H1 (cell line): ENCODE results near the gene OSTC. TPM values are rescaled to one million over a fixed set of nuclear protein-coding genes. Genes with fewer than 3 reads are reported as not detected.

Source experiments
- CTCF ChIA-PET: fragments of 300-600 bp; sonication (Branson Sonifier 250); formaldehyde crosslinking; loops from one replicate; lab custom pipeline; 2021; ENCODE audit not compliant: partially characterized antibody; lab: Charles Lee
- POLR2A ChIA-PET: fragments of 300-600 bp; sonication (Branson Sonifier 250); formaldehyde crosslinking; loops from one replicate; lab custom pipeline; 2021; ENCODE audit warnings: inconsistent platforms; ENCODE audit not compliant: partially characterized antibody; lab: Charles Lee
- DNase-seq, 2 experiments: peaks; one replicate each; pipeline versions ENCODE4 v3.0.0 to v3.0.0-alpha.2; 2010 to 2022; ENCODE audit warnings: low spot score in 2 of 2, low read depth in 1 of 2, mixed read lengths in 1 of 2
- FAIRE-seq: peaks from 2 replicates; lab custom pipeline; 2011; peaks lifted over from hg19 to GRCh38; lab: Jason Lieb, UNC
- H2AFZ ChIP-seq: 2 replicates; pipeline ENCODE4 v1.8.1; 2012; ENCODE audit warnings: low read length, inconsistent platforms
- H2AK5ac ChIP-seq: 2 replicates; pipeline ENCODE4 v1.6.1; 2013; ENCODE audit warnings: low read depth, low read length
- H2BK120ac ChIP-seq: replicated peaks from 2 replicates; pipeline ENCODE3; 2013; ENCODE audit warnings: low read depth, low read length, inconsistent platforms
- H2BK12ac ChIP-seq: 2 replicates; pipeline ENCODE4 v1.6.1; 2013; ENCODE audit warnings: low read depth, low read length
- H2BK15ac ChIP-seq: 2 replicates; pipeline ENCODE4 v1.6.1; 2013; ENCODE audit warnings: low read length
- H2BK20ac ChIP-seq: 2 replicates; pipeline ENCODE4 v1.6.1; 2013; ENCODE audit warnings: low read length
- H2BK5ac ChIP-seq: 2 replicates; pipeline ENCODE4 v1.6.1; 2013; ENCODE audit warnings: low read depth, low read length
- H3K14ac ChIP-seq: 2 replicates; pipeline ENCODE4 v1.6.1; 2013; ENCODE audit warnings: inconsistent platforms; ENCODE audit not compliant: insufficient read length
- H3K18ac ChIP-seq: 2 replicates; pipeline ENCODE4 v1.6.1; 2013; ENCODE audit warnings: low read length; ENCODE audit errors: extremely low read depth
- H3K23ac ChIP-seq: 2 replicates; pipeline ENCODE4 v1.6.1; 2013; ENCODE audit warnings: inconsistent platforms; ENCODE audit not compliant: insufficient read length
- H3K23me2 ChIP-seq: 2 replicates; pipeline ENCODE4 v1.6.1; 2013; ENCODE audit warnings: low read depth, low read length
- H3K27ac ChIP-seq: 2 replicates; pipeline ENCODE4 v1.6.1; 2011; ENCODE audit warnings: low read depth, low read length, inconsistent platforms
- H3K27me3 ChIP-seq, 4 experiments: replicated peaks in 1 of 4; 1 replicate in 1 of 4; 2 replicates in 3 of 4; pipeline versions ENCODE4 v1.6.1 to v1.8.1; 2011 to 2013; ENCODE audit warnings: low read length in 3 of 4, mild to moderate bottlenecking in 3 of 4, inconsistent platforms in 2 of 4, mixed read lengths in 2 of 4, moderate library complexity in 1 of 4; ENCODE audit not compliant: control insufficient read depth in 3 of 4, insufficient read depth in 3 of 4; ENCODE audit errors: extremely low read depth in 1 of 4
- H3K36me3 ChIP-seq, 4 experiments: 2 replicates each; pipeline versions ENCODE4 v1.6.1 to v1.8.1; 2011 to 2013; ENCODE audit warnings: mild to moderate bottlenecking in 4 of 4, low read length in 3 of 4, moderate library complexity in 2 of 4, control low read depth in 1 of 4, inconsistent platforms in 1 of 4; ENCODE audit not compliant: insufficient read depth in 4 of 4, control insufficient read depth in 2 of 4
- H3K4ac ChIP-seq: replicated peaks from 2 replicates; pipeline ENCODE3; 2013; ENCODE audit warnings: low read length, low read depth, mixed read lengths, inconsistent platforms; ENCODE audit not compliant: insufficient read length
- H3K4me1 ChIP-seq, 4 experiments: replicated peaks in 1 of 4; 1 replicate in 1 of 4; 2 replicates in 3 of 4; pipeline versions ENCODE4 v1.6.1 to v1.8.1; 2011 to 2013; ENCODE audit warnings: low read length in 3 of 4, inconsistent platforms in 2 of 4, mixed read lengths in 1 of 4; ENCODE audit not compliant: insufficient read depth in 4 of 4, control insufficient read depth in 3 of 4
- H3K4me2 ChIP-seq, 2 experiments: 2 replicates each; pipeline versions ENCODE4 v1.6.1 to v1.8.1; 2011 to 2013; ENCODE audit warnings: low read depth in 2 of 2, low read length in 2 of 2, control low read depth in 1 of 2, inconsistent platforms in 1 of 2, mild to moderate bottlenecking in 1 of 2; ENCODE audit not compliant: insufficient read depth in 1 of 2
- H3K4me3 ChIP-seq, 4 experiments: fragments of 200-600, 300-600 bp in 1 of 4; sonication (generic), shearing (Covaris generic), sonication (Bioruptor Twin) in 1 of 4; 2 replicates each; pipeline versions ENCODE4 v1.5.1 to v1.8.1; 2011 to 2016; ENCODE audit warnings: low read length in 4 of 4, low read depth in 3 of 4, control low read depth in 2 of 4, inconsistent platforms in 2 of 4, mild to moderate bottlenecking in 2 of 4, mixed read lengths in 1 of 4, moderate library complexity in 1 of 4; ENCODE audit not compliant: insufficient read depth in 2 of 4; ENCODE audit errors: extremely low read depth in 1 of 4
- H3K56ac ChIP-seq: replicated peaks from 2 replicates; pipeline ENCODE3; 2013; ENCODE audit warnings: low read depth, mild to moderate bottlenecking, mixed read lengths, low read length, inconsistent platforms; ENCODE audit not compliant: insufficient read length
- H3K79me1 ChIP-seq: 2 replicates; pipeline ENCODE4 v1.6.1; 2013; ENCODE audit warnings: low read depth, low read length, control low read depth
- H3K79me2 ChIP-seq, 2 experiments: 2 replicates each; pipeline versions ENCODE4 v1.6.1 to v1.8.1; 2012 to 2013; ENCODE audit warnings: low read length in 2 of 2, mild to moderate bottlenecking in 2 of 2, inconsistent platforms in 1 of 2; ENCODE audit not compliant: insufficient read depth in 2 of 2, control insufficient read depth in 1 of 2
- H3K9ac ChIP-seq, 4 experiments: replicated peaks in 1 of 4; 1 replicate in 1 of 4; 2 replicates in 3 of 4; pipeline versions ENCODE4 v1.6.1 to v1.8.1; 2011 to 2013; ENCODE audit warnings: low read depth in 3 of 4, low read length in 3 of 4, control low read depth in 2 of 4, mild to moderate bottlenecking in 2 of 4, moderate library complexity in 2 of 4, inconsistent platforms in 1 of 4; ENCODE audit errors: extremely low read depth in 1 of 4
- H3K9me3 ChIP-seq, 2 experiments: 2 replicates each; pipeline versions ENCODE4 v1.6.1 to v1.8.1; 2012 to 2013; ENCODE audit warnings: mild to moderate bottlenecking in 2 of 2, moderate library complexity in 2 of 2, control low read depth in 1 of 2, inconsistent platforms in 1 of 2, low read depth in 1 of 2, low read length in 1 of 2, mixed read lengths in 1 of 2; ENCODE audit not compliant: insufficient read depth in 2 of 2
- H4K20me1 ChIP-seq, 2 experiments: replicated peaks in 1 of 2; 2 replicates each; pipeline versions ENCODE3 to v1.8.1; 2011 to 2013; ENCODE audit warnings: inconsistent platforms in 2 of 2, low read length in 2 of 2, mild to moderate bottlenecking in 1 of 2; ENCODE audit not compliant: insufficient read depth in 2 of 2, control insufficient read depth in 1 of 2
- H4K5ac ChIP-seq: 2 replicates; pipeline ENCODE4 v1.6.1; 2013; ENCODE audit warnings: low read length, low read depth, mixed read lengths, inconsistent platforms; ENCODE audit not compliant: insufficient read length
- H4K8ac ChIP-seq: 2 replicates; pipeline ENCODE4 v1.8.0; 2013; ENCODE audit warnings: mild to moderate bottlenecking, moderate library complexity, low read length, inconsistent platforms; ENCODE audit not compliant: insufficient read depth; ENCODE audit errors: extremely low read depth
- H4K91ac ChIP-seq: replicated peaks from 2 replicates; pipeline ENCODE3; 2013; ENCODE audit warnings: low read length, mixed read lengths, inconsistent platforms; ENCODE audit not compliant: insufficient read length
- BCL11A ChIP-seq, 2 experiments: IDR thresholded peaks; one replicate each; pipeline ENCODE4 v1.6.1; 2011; ENCODE audit warnings: low read depth in 2 of 2, low read length in 2 of 2, mild to moderate bottlenecking in 2 of 2
- CBX5 ChIP-seq: fragments of 300-800, 300-1000 bp; sonication (generic); IDR thresholded peaks from 2 replicates; pipeline ENCODE4 v1.7.1; 2016; ENCODE audit warnings: antibody characterized with exemption, low read length, low read depth
- CHD2 ChIP-seq: IDR thresholded peaks from 2 replicates; pipeline ENCODE4 v1.6.1; 2012; ENCODE audit warnings: low read length, improper control_type of control experiment
- EGR1 ChIP-seq: IDR thresholded peaks from 2 replicates; pipeline ENCODE4 v1.6.1; 2011; ENCODE audit warnings: low read depth, low read length, borderline replicate concordance
- EP300 ChIP-seq, 2 experiments: IDR thresholded peaks; 1 replicate in 1 of 2; 2 replicates in 1 of 2; pipeline ENCODE4 v1.6.1; 2011 to 2012; ENCODE audit warnings: low read depth in 2 of 2, low read length in 2 of 2, mild to moderate bottlenecking in 2 of 2, borderline replicate concordance in 1 of 2, inconsistent platforms in 1 of 2, moderate library complexity in 1 of 2
- GTF2F1 ChIP-seq: IDR thresholded peaks from 2 replicates; pipeline ENCODE4 v1.6.1; 2012; ENCODE audit warnings: low read depth, low read length, improper control_type of control experiment, borderline replicate concordance
- JUND ChIP-seq: IDR thresholded peaks from 2 replicates; pipeline ENCODE4 v1.6.1; 2011; ENCODE audit warnings: mild to moderate bottlenecking, improper control_type of control experiment, low read length
- NANOG ChIP-seq: IDR thresholded peaks from 2 replicates; pipeline ENCODE4 v1.6.1; 2011; ENCODE audit warnings: low read length, low read depth, mild to moderate bottlenecking, inconsistent platforms; ENCODE audit not compliant: insufficient read depth, poor library complexity, severe bottlenecking
- RNF2 ChIP-seq: fragments of 200-900, 300-1000 bp; sonication (generic); IDR thresholded peaks from 2 replicates; pipeline ENCODE4 v1.7.1; 2016; ENCODE audit warnings: borderline replicate concordance, low read depth, mild to moderate bottlenecking, antibody characterized with exemption, low read length; ENCODE audit not compliant: poor library complexity, severe bottlenecking; ENCODE audit errors: missing control alignments
- SP1 ChIP-seq: IDR thresholded peaks from 2 replicates; pipeline ENCODE4 v1.6.1; 2011; ENCODE audit warnings: low read depth, low read length
- SP4 ChIP-seq: IDR thresholded peaks from 2 replicates; pipeline ENCODE4 v1.6.1; 2012; ENCODE audit warnings: low read length, inconsistent platforms
- TAF7 ChIP-seq: optimal IDR thresholded peaks from 2 replicates; pipeline ENCODE3; 2011; ENCODE audit warnings: low read depth, mild to moderate bottlenecking, inconsistent platforms, low read length, moderate library complexity, borderline replicate concordance
- TBP ChIP-seq: IDR thresholded peaks from 2 replicates; pipeline ENCODE4 v1.6.1; 2011; ENCODE audit warnings: low read depth, low read length, improper control_type of control experiment
- TCF12 ChIP-seq: IDR thresholded peaks from 2 replicates; pipeline ENCODE4 v1.6.1; 2011; ENCODE audit warnings: low read depth, mild to moderate bottlenecking, low read length
- TEAD4 ChIP-seq: IDR thresholded peaks from 2 replicates; pipeline ENCODE4 v1.6.1; 2012; ENCODE audit warnings: low read depth, low read length, inconsistent platforms, mixed read lengths
- WGBS, 2 experiments: shearing (Covaris generic) in 1 of 2; methylation state at CpG; one replicate each; pipeline versions ENCODE4 v1.1.6 to v1.1.7; 2013 to 2015; ENCODE audit warnings: low lambda C conversion rate in 2 of 2, mixed read lengths in 2 of 2, inconsistent platforms in 1 of 2, low coverage in 1 of 2, missing lambda C conversion rate in 1 of 2; ENCODE audit not compliant: insufficient replicate concordance in 2 of 2, insufficient coverage in 1 of 2, insufficient read length in 1 of 2; ENCODE audit errors: extremely low coverage in 1 of 2, missing lambda C conversion rate in 1 of 2; 5-methylcytosine and 5-hydroxymethylcytosine counted together
- polyA plus RNA-seq, 7 experiments: library from polyadenylated mRNA; depleted of rRNA in 3 of 7; stranded (reverse) in 5 of 7; unstranded in 2 of 7; fragments of >200 nt in 5 of 7; fragments of 200-250 nt in 2 of 7; gene quantifications; 1 replicate in 5 of 7; 2 replicates in 1 of 7; 4 replicates in 1 of 7; pipeline versions ENCODE4 v1.2.1 to v1.2.3, GENCODE V29; 2011 to 2013; ENCODE audit warnings: missing spikeins in 2 of 7, mixed read lengths in 2 of 7
- total RNA-seq: library from RNA; stranded (reverse); fragmentation: NEBNext Ultra II Directional; extraction: Animal tissue kit (Norgen Biotek cat#: 25700); gene quantifications from 2 replicates; pipeline ENCODE4 v1.2.1, GENCODE V29; 2021

The OSTC gene
- total and polyA plus RNA-seq, 2 of the 8 experiments (the other 6 are each of a cell fraction or from before 2014, with no cell fraction given): 165 to 176 TPM

- WGBS, 2 experiments: 95% methylated on average over 1 of the region's 1 CpG; no CpG with 5 or more reads in 1 of the 2 experiments
- no peak overlapping the region for H3K56ac ChIP-seq
- no peak for DNase-seq
- no peaks in the 10 kb centered on the region for H3K23me2 ChIP-seq
- no peak overlapping the region for H4K5ac ChIP-seq
- no peaks in the 10 kb centered on the region for H3K27me3 ChIP-seq
- ChIA-PET POLR2A (interaction anchor here (1.1 to 1.4 kb wide), 2 partner anchors 25 to 144 kb away, joined by 3 read pairs; no protein-coding TSS in a partner anchor), CTCF (interaction anchor here (0.6 to 0.8 kb wide), 2 partner anchors 14 to 560 kb away, joined by 3 to 6 read pairs; no protein-coding TSS in a partner anchor)
- H3K4me2 ChIP-seq: no peak overlapping the region
- no peaks in the 10 kb centered on the region for H3K36me3 ChIP-seq
- no peak overlapping the region for H3K9ac ChIP-seq
- no peak overlapping the region for H3K23ac ChIP-seq
- no peak overlapping the region for H3K4ac ChIP-seq
- H4K20me1 ChIP-seq: no peaks in the 10 kb centered on the region
- H2BK15ac ChIP-seq: no peak overlapping the region
- H3K18ac ChIP-seq: no peak overlapping the region
- H2BK20ac ChIP-seq: no peak overlapping the region
- H3K9me3 ChIP-seq: no peaks in the 10 kb centered on the region
- peaks cover 0 to under 1% (median 0%) of the 10 kb centered on the region in 4 experiments; a peak in 2 of 7 replicates for H3K4me1 ChIP-seq
- H3K27ac ChIP-seq: no peak overlapping the region
- no peaks in the 10 kb centered on the region for H3K79me2 ChIP-seq
- no peak overlapping the region for H4K91ac ChIP-seq
- FAIRE-seq: no peak
- H2BK120ac ChIP-seq: no peak overlapping the region
- no peak overlapping the region for H2AK5ac ChIP-seq
- no peak overlapping the region for H2BK12ac ChIP-seq
- H4K8ac ChIP-seq: no peak overlapping the region
- no peak overlapping the region for H2AFZ ChIP-seq
- no peak overlapping the region for H3K14ac ChIP-seq
- H3K4me3 ChIP-seq: no peak overlapping the region
- no peak overlapping the region for H2BK5ac ChIP-seq
- H3K79me1 ChIP-seq: no peaks in the 10 kb centered on the region
- TF ChIP-seq RNF2 (no peak), SP1 (no peak), TBP (no peak), EGR1 (no peak), BCL11A (IDR thresholded peaks at IDR 0.05; ENCODE audit: low read depth in 2 of 2, low read length in 2 of 2) (no peak), EP300 (IDR thresholded peaks at IDR 0.05; ENCODE audit: borderline replicate concordance in 1 of 2, low read depth in 2 of 2, low read length in 2 of 2) (no peak), TCF12 (no peak), TAF7 (no peak), TEAD4 (no peak), CHD2 (no peak), CBX5 (no peak), JUND (no peak), NANOG (no peak), SP4 (no peak), GTF2F1 (no peak)
Measured at GRCh38 chr4:108690738-108691137, 40.3 kb downstream of the OSTC start.
